Kidney epithelial cell (primary cell): ENCODE results near the gene MVB12B. TPM values are rescaled to one million over a fixed set of nuclear protein-coding genes. Genes with fewer than 3 reads are reported as not detected.

Experiments used
- DNase-seq: peaks from one replicate; pipeline ENCODE4 v3.0.0-alpha.2; 2010; ENCODE audit warnings: low read depth
- H3K27me3 ChIP-seq: 2 replicates; pipeline ENCODE4 v1.6.0; 2011; ENCODE audit warnings: low read length; ENCODE audit not compliant: control insufficient read depth, insufficient read depth
- H3K36me3 ChIP-seq: 2 replicates; pipeline ENCODE4 v1.5.1; 2011; ENCODE audit warnings: low read length; ENCODE audit not compliant: control insufficient read depth, insufficient read depth
- H3K4me3 ChIP-seq: 2 replicates; pipeline ENCODE4 v1.5.1; 2011; ENCODE audit warnings: low read depth, mild to moderate bottlenecking, control low read depth, low read length
- total RNA-seq: library from RNA; depleted of rRNA; stranded (reverse); fragments of >200 nt; gene quantifications from 2 replicates; pipeline ENCODE4 v1.2.3, GENCODE V29; 2015
- TF ChIP-seq, protein P1 (sequence below): IDR thresholded peaks from 2 replicates; pipeline ENCODE4 v1.5.1; 2011; ENCODE audit warnings: mild to moderate bottlenecking, moderate library complexity, low read length, control low read depth, inconsistent platforms; ENCODE audit not compliant: insufficient read depth, poor library complexity, severe bottlenecking

The MVB12B gene
- total RNA-seq, 1 donor from 2014 or later: 13.1 TPM

DNA sequence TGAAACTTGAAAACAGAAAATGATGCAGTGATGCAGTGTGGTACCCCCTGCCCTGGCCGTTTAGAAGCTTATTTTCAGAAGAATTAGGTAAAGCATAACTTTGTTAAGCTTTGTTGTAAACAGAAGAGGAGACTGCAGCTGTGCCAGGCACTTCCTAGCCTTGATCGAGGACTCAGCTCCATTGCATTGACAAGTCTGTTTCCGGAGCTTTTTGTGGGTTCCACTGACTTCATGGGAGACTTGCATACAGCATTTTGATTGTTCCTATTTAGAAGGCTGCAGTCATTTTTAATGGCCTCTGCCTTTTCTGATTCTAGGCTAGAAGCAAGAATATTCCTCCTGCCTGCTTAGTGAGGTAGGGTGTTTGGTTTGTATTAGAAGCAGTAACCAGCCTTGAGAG is 12.3 kb downstream of the MVB12B start:
- H3K27me3 ChIP-seq: no peaks in the 10 kb centered on the region
- no peak for DNase-seq
- TF ChIP-seq, protein P1, sequence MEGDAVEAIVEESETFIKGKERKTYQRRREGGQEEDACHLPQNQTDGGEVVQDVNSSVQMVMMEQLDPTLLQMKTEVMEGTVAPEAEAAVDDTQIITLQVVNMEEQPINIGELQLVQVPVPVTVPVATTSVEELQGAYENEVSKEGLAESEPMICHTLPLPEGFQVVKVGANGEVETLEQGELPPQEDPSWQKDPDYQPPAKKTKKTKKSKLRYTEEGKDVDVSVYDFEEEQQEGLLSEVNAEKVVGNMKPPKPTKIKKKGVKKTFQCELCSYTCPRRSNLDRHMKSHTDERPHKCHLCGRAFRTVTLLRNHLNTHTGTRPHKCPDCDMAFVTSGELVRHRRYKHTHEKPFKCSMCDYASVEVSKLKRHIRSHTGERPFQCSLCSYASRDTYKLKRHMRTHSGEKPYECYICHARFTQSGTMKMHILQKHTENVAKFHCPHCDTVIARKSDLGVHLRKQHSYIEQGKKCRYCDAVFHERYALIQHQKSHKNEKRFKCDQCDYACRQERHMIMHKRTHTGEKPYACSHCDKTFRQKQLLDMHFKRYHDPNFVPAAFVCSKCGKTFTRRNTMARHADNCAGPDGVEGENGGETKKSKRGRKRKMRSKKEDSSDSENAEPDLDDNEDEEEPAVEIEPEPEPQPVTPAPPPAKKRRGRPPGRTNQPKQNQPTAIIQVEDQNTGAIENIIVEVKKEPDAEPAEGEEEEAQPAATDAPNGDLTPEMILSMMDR: no peak
- H3K36me3 ChIP-seq: no peaks in the 10 kb centered on the region
- no peak overlapping the region for H3K4me3 ChIP-seq

DNA sequence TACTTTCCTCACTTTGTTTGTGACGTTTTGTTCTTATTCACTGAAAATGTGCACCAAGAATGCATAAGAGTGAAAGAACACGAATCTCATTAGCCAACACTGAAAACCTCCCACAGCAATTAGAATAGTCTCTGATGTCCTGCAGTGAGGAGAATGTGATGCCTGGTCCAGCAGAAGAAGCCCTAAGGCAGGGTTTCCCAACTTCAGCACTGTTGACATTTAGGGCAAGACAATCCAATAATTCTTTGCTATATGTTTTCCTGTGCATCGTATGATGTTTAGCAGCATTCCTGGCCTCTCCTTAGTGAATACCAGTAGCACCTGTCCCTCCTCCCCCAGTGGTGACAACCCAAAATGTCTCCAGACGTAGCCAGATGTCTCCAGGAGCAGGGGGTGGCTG is 14.8 kb downstream of the MVB12B start:
- H3K4me3 ChIP-seq: no peak overlapping the region
- H3K27me3 ChIP-seq: no peaks in the 10 kb centered on the region
- no peaks in the 10 kb centered on the region for H3K36me3 ChIP-seq
- no peak for DNase-seq
- TF ChIP-seq, protein P1: no peak

DNA sequence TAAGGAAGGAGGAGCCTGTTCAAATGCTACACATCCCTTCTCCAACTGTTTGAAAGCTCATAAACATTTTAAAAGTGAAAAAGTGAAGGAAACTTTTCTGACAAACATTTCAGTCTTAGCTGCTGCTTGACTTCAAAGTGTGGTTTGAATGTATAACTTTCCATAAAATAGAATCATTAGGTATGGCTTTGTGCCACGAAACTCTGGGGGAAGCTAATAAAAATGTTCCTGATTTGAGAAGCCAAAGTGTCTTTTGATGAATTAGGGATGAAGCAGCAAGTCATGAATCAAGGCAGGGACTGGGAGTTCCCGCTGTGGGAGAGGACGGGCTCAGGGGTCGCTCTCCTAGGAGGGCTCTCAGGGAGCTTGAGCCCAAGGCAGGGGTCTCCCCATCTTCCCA is 15.3 kb downstream of the MVB12B start:
- H3K4me3 ChIP-seq: no peak overlapping the region
- TF ChIP-seq, protein P1: no peak

DNA sequence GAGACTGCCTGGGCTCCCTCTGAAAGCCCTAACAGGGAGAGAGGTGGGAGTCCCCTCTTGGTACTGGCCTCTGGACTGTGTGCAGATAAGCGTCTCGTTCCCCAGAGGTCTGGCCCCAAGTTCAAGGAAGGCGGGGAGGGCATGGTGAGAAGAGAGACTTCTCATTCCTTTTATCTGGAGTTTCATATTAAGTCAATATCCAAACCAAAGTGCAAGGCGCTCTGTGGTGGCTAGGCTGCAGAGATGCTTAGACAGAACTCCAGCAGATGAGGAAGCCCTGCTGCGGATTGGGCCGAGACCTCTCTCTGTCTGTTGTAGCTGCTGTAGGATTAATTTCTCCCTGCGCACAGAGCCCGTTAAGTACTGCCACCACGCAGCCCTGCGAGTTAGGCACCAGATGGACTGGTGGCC is 16.0 kb downstream of the MVB12B start:
- H3K4me3 ChIP-seq: no peak overlapping the region
- no peaks in the 10 kb centered on the region for H3K36me3 ChIP-seq
- DNase-seq: no peak
- TF ChIP-seq, protein P1: no peak
- no peaks in the 10 kb centered on the region for H3K27me3 ChIP-seq

More for the DNA sequence above, 15.3 kb downstream of the MVB12B start:
- no peak for DNase-seq
- no peaks in the 10 kb centered on the region for H3K36me3 ChIP-seq
- no peaks in the 10 kb centered on the region for H3K27me3 ChIP-seq

DNA sequence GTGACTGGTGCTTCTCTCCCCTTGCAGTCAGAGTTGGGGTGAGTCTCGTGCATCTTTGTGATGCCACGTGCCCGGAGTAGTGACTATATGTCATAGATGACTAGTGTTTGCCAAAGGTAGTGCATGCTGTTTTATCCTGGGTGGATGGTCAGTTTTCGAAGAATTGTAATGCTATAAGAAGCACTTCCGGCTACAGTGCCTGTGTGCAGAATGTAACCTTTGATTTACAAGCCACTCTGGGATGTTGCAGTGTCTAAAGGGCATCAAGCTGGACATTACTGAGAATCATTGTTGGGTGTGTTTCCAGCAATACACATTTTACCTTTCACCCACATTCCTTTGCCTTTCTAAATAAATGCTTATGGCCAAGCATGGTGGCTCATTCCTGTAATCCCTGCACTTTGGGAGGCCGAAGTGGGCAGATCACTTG is 16.7 kb downstream of the MVB12B start:
- no peak for DNase-seq
- TF ChIP-seq, protein P1: no peak
- Histone ChIP-seq H3K4me3 (no peak overlapping the region), H3K36me3 (no peaks in the 10 kb centered on the region), H3K27me3 (no peaks in the 10 kb centered on the region)

DNA sequence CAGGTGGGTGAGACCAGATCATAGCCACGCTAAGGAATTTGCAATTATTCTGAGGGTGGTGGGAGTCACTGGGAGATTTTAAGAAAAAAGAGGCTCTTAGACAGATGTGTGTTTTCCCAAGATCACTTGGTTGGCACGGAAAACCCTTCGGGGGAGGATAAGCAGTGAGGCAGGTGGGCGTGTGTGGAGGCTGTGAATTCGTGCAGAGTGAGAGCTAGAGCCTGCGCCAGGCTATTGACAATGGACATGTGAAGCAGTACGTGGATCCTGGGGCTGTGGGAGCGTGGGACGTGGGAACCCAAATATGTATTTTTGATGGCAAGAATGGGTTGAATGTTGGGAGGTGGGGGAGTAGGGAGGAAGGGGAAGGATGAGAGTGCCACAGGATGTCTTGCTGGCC is 19.4 kb downstream of the MVB12B start:
- no peaks in the 10 kb centered on the region for H3K36me3 ChIP-seq
- no peaks in the 10 kb centered on the region for H3K27me3 ChIP-seq
- no peak for DNase-seq
- H3K4me3 ChIP-seq: no peak overlapping the region
- TF ChIP-seq, protein P1: no peak
